Endodermal cell (in vitro differentiated cells): ENCODE data around the gene DOHH. TPM values are rescaled to one million over a fixed set of nuclear protein-coding genes. Genes with fewer than 3 reads are reported as not detected.

Experiments used
- DNase-seq: peaks from one replicate; pipeline ENCODE4 v3.0.0-alpha.2; 2017
- H3K27ac ChIP-seq: 2 replicates; pipeline ENCODE4 v1.5.1; 2013; ENCODE audit warnings: mild to moderate bottlenecking, low read depth, low read length, moderate library complexity
- H3K27me3 ChIP-seq: 2 replicates; pipeline ENCODE4 v1.6.1; 2013; ENCODE audit warnings: mild to moderate bottlenecking, low read length, moderate library complexity; ENCODE audit not compliant: insufficient read depth, control insufficient read depth, poor library complexity, severe bottlenecking
- H3K36me3 ChIP-seq: 2 replicates; pipeline ENCODE4 v1.7.0; 2013; ENCODE audit warnings: mild to moderate bottlenecking, low read length, moderate library complexity; ENCODE audit not compliant: control insufficient read depth, insufficient read depth
- H3K4me1 ChIP-seq: one replicate; pipeline ENCODE4 v1.7.0; 2013; ENCODE audit warnings: low read length; ENCODE audit not compliant: control insufficient read depth, insufficient read depth
- H3K4me3 ChIP-seq: 2 replicates; pipeline ENCODE4 v1.5.1; 2013; ENCODE audit warnings: mild to moderate bottlenecking, low read length, moderate library complexity
- H3K9ac ChIP-seq: 2 replicates; pipeline ENCODE4 v1.6.1; 2013; ENCODE audit warnings: mild to moderate bottlenecking, low read length, moderate library complexity; ENCODE audit not compliant: poor library complexity, severe bottlenecking; ENCODE audit errors: extremely low read depth
- H3K9me3 ChIP-seq: 2 replicates; pipeline ENCODE4 v1.6.1; 2013; ENCODE audit warnings: mild to moderate bottlenecking, low read length, moderate library complexity; ENCODE audit not compliant: control insufficient read depth
- H3K27ac Mint-ChIP-seq: 2 replicates; pipeline ENCODE4 v1.8.0; 2020; ENCODE audit warnings: mixed read lengths
- H3K27me3 Mint-ChIP-seq: 2 replicates; pipeline ENCODE4 v1.8.0; 2021; ENCODE audit warnings: mild to moderate bottlenecking, mixed read lengths; ENCODE audit not compliant: insufficient read depth
- H3K36me3 Mint-ChIP-seq: 2 replicates; pipeline ENCODE4 v1.8.0; 2020; ENCODE audit warnings: low read depth, mixed read lengths
- H3K4me1 Mint-ChIP-seq: 2 replicates; pipeline ENCODE4 v1.8.0; 2020; ENCODE audit warnings: mixed read lengths
- H3K4me3 Mint-ChIP-seq: 2 replicates; pipeline ENCODE4 v1.8.0; 2020; ENCODE audit warnings: mild to moderate bottlenecking, moderate library complexity, mixed read lengths
- H3K9me3 Mint-ChIP-seq: 2 replicates; pipeline ENCODE4 v1.8.0; 2020; ENCODE audit warnings: mild to moderate bottlenecking, mixed read lengths
- WGBS, 2 experiments: methylation state at CpG; one replicate each; pipeline versions ENCODE4 v1.1.5 to v1.1.7; 2013; ENCODE audit warnings: missing lambda C conversion rate in 2 of 2, mixed read lengths in 1 of 2; ENCODE audit not compliant: insufficient coverage in 1 of 2, insufficient read length in 1 of 2; 5-methylcytosine and 5-hydroxymethylcytosine counted together
- total RNA-seq, 2 donors: library from RNA; stranded (reverse); fragmentation: NEBNext Ultra II Directional in 1 of 2; extraction: Animal tissue kit (Norgen Biotek cat#: 25700) in 1 of 2; gene quantifications; 2 replicates in 1 of 2; 3 replicates in 1 of 2; pipeline ENCODE4 v1.2.1, GENCODE V29; 2021
- TF ChIP-seq, protein P1 (sequence below): fragments of 200-600 bp; sonication (generic); conservative IDR thresholded peaks from 2 replicates; pipeline ENCODE4 v1.5.0; 2021; ENCODE audit warnings: antibody characterized with exemption, mild to moderate bottlenecking

DOHH gene
- total RNA-seq, 2 donors from 2014 or later, result 13.4 to 14.3 TPM

- Mint-ChIP-seq H3K36me3 (no peaks in the 10 kb centered on the region), H3K4me3 (peak overlapping the region; percentile 44), H3K27me3 (peaks cover 46% of the 10 kb centered on the region)
These were observed 35.8 kb downstream of the DOHH start for GRCh38 chr19:3464587-3465235.

DNA sequence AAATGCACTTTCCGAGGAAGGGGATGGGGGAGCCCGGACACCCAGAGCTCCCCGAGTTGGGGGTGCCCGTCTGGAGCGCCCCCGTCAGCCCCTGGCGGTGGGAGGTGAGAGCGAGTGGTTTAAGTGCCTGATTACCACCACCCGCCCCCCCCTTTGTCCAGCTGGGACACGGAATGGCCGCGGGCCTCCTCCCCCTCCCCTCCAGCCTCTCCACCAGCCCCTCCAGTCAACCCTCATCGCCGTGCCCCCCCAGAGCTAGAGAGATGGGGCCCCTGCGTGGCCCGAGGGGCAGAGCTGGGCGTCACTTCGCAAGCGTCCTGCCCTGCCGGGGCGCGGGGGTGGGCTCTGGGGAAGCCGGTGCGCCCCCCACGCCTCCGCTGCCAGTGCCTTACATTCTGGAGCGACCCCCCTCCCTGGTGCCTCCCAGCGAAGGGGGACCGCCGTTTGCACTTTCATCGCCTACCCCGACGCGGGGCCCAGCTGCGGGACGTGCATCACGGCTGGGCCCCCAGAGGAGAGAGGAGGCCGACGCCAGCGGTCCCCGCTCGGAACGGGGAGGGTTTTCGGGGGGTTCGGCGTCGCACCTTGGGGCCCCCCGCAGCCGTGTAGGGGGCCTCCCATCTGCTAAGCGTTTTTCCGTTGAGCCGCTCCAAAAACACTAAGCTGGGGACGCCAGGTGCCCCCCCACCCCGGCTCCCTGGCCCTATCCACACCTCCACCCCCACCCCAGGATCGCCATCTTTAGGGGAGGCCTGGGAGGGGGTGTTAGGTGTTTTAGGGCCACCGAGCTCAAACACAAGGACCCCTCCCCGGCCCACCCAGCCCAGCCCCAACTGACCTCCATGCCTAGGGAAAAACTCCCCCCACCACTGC is 36.5 kb downstream of the DOHH start:
- Histone ChIP-seq H3K27me3 (peaks cover 23% of the 10 kb centered on the region), H3K4me1 (no peaks in the 10 kb centered on the region), H3K9ac (no peak overlapping the region), H3K4me3 (no peak overlapping the region), H3K36me3 (no peaks in the 10 kb centered on the region), H3K9me3 (no peaks in the 10 kb centered on the region), H3K27ac (no peak overlapping the region)
- Mint-ChIP-seq H3K27ac (no peak overlapping the region), H3K27me3 (peaks cover 38% of the 10 kb centered on the region), H3K4me3 (peak overlapping the region; percentile 44), H3K4me1 (peaks cover 5% of the 10 kb centered on the region), H3K36me3 (no peaks in the 10 kb centered on the region), H3K9me3 (peaks cover 8% of the 10 kb centered on the region)
- peak; percentile 63 for DNase-seq
- TF ChIP-seq, protein P1, sequence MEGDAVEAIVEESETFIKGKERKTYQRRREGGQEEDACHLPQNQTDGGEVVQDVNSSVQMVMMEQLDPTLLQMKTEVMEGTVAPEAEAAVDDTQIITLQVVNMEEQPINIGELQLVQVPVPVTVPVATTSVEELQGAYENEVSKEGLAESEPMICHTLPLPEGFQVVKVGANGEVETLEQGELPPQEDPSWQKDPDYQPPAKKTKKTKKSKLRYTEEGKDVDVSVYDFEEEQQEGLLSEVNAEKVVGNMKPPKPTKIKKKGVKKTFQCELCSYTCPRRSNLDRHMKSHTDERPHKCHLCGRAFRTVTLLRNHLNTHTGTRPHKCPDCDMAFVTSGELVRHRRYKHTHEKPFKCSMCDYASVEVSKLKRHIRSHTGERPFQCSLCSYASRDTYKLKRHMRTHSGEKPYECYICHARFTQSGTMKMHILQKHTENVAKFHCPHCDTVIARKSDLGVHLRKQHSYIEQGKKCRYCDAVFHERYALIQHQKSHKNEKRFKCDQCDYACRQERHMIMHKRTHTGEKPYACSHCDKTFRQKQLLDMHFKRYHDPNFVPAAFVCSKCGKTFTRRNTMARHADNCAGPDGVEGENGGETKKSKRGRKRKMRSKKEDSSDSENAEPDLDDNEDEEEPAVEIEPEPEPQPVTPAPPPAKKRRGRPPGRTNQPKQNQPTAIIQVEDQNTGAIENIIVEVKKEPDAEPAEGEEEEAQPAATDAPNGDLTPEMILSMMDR, result peak; percentile 57
- WGBS, 2 experiments, result 14 to 15% methylated on average over 19 to 48 of the region's 57 CpGs

More at GRCh38 chr19:3464587-3465235, 35.8 kb downstream of the DOHH start:
- Histone ChIP-seq H3K9ac (no peak overlapping the region), H3K36me3 (no peaks in the 10 kb centered on the region), H3K27ac (no peak overlapping the region), H3K9me3 (no peaks in the 10 kb centered on the region), H3K4me3 (no peak overlapping the region), H3K27me3 (peaks cover 29% of the 10 kb centered on the region), H3K4me1 (no peaks in the 10 kb centered on the region)
- Mint-ChIP-seq H3K4me1 (peaks cover 5% of the 10 kb centered on the region), H3K9me3 (peaks cover 12% of the 10 kb centered on the region), H3K27ac (no peak overlapping the region)
- 18 to 21% methylated on average over 7 to 21 of the region's 31 CpGs for WGBS, 2 experiments
- DNase-seq, result peak; percentile 72
- TF ChIP-seq, protein P1, result no peak

GRCh38 chr19:3462991-3463713 is 37.3 kb downstream of the DOHH start:
- Mint-ChIP-seq H3K9me3 (peaks cover 4% of the 10 kb centered on the region), H3K27me3 (peaks cover 35% of the 10 kb centered on the region), H3K27ac (no peak overlapping the region), H3K4me1 (peaks cover 7% of the 10 kb centered on the region), H3K4me3 (peak overlapping the region; percentile 24), H3K36me3 (no peaks in the 10 kb centered on the region)
- 18 to 30% methylated on average over 13 to 47 of the region's 58 CpGs for WGBS, 2 experiments
- Histone ChIP-seq H3K36me3 (no peaks in the 10 kb centered on the region), H3K9ac (no peak overlapping the region), H3K4me1 (no peaks in the 10 kb centered on the region), H3K27me3 (peaks cover 23% of the 10 kb centered on the region), H3K4me3 (no peak overlapping the region), H3K27ac (no peak overlapping the region), H3K9me3 (no peaks in the 10 kb centered on the region)
- TF ChIP-seq, protein P1, result no peak
- peak; percentile 76 for DNase-seq
